Measurements from ENCODE around the gene RFTN1.

- TF ChIP-seq, protein P1, sequence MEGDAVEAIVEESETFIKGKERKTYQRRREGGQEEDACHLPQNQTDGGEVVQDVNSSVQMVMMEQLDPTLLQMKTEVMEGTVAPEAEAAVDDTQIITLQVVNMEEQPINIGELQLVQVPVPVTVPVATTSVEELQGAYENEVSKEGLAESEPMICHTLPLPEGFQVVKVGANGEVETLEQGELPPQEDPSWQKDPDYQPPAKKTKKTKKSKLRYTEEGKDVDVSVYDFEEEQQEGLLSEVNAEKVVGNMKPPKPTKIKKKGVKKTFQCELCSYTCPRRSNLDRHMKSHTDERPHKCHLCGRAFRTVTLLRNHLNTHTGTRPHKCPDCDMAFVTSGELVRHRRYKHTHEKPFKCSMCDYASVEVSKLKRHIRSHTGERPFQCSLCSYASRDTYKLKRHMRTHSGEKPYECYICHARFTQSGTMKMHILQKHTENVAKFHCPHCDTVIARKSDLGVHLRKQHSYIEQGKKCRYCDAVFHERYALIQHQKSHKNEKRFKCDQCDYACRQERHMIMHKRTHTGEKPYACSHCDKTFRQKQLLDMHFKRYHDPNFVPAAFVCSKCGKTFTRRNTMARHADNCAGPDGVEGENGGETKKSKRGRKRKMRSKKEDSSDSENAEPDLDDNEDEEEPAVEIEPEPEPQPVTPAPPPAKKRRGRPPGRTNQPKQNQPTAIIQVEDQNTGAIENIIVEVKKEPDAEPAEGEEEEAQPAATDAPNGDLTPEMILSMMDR (IDR thresholded peaks at IDR 0.05) = no peak
- TF ChIP-seq POLR2A (IDR thresholded peaks at IDR 0.05) = no peak
Observed at GRCh38 chr3:16369885-16370284, 143.6 kb downstream of the RFTN1 start.
